ENCODE measurements around the gene ACAP2.
"Not testable (repeated sequence)": the region's sequence is repeated elsewhere in the genome, so short reads cannot be mapped to it uniquely, and the experiment has no call there.

ACAP2 gene

DNA sequence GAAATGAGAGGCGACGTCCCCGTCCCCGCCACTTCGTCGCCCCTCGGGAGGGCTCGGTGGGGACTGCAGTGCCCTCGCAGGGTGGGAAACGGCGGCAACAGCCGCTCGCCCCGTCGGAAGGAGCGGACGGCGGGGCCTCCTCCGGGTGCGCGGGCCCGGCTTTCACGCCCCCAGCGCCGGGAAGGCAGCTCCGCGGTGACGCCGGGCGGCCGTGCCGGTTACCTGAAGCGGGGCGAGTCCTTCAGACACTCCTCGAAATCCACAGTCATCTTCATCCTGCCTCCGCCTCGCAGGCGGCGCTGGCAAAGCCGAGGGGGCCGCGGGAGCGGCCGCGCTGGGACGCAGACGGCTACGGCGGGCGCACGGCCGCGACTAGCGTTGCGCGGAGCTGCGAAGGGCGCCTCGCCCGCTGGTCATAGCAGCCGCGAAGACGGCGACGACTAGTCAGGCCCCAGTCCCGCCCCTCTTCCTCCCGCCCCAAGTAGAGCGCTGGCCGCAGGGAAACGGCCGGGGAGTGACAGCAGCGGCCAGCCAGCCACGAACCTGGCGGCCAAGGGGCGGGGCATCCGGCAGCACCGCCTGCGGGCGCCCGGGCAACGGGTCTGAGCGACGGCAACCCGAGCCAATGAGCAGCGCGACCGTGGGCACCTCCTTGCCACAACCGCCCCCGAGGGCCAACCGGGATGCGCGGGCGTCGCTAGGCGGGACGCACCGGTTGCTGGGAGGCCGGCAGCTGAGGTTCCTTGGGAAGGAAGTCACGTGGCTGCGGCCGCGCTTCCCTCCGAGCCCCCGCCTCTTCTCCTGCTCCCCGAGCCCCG, at the start of gene ACAP2:
Gene ACAP2 (minus strand): TSS at position 448 of the 818 bp plus-strand sequence. CDS start 173 bp downstream, at position 275.
- peak; percentile 74 for FAIRE-seq
- DNase-seq (ENCODE audit: low spot score) = peak; percentile 98

GRCh38 chr3:195475614-195476013, 32.8 kb upstream of the ACAP2 start:
- FAIRE-seq (no peak), DNase-seq (ENCODE audit: low spot score) (no peak)

DNA sequence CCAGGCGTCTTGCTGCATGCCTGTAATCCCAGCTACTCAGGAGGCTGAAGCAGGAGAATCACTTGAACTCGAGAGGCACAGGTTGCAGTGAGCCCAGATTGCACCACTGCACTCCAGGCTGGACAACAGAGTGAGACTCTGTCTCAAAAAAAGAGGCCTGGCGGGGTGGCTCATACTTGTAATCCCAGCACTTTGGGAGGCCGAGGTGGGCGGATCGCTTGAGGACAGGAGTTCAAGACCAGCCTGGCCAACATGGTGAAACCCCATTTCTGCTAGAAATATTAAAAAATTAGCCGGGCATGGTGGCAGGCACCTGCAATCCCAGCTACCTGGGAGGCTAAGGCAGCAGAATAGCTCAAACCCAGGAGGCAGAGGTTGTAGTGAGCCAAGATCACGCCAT, 32.3 kb upstream of the ACAP2 start:
- not testable (repeated sequence) for FAIRE-seq

DNA sequence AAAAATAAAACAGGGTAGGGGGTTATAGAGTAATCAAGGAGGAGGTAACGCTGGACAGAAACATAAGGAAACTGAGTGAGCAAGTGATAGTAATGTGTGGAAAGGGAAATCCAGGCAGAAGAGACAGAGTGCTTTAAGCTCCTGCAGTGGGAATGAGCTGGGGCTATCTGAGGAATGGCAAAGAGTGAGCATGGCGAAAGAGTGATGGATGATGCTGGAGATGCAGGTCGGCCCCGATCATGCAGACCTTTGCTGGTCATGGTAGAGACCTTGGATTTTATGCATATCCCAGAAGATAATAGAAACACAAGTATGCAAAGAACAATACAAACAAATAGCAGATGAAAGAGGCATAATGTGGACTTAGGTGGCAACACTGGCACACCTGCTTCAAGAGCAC, 26.0 kb upstream of the ACAP2 start:
- FAIRE-seq (no peak), DNase-seq (ENCODE audit: low spot score) (no peak)

More for the DNA sequence above, 32.3 kb upstream of the ACAP2 start:
- not testable (repeated sequence) for DNase-seq (ENCODE audit: low spot score)

- no peak for DNase-seq (ENCODE audit: low spot score)
- no peak for FAIRE-seq
These were observed 25.6 kb upstream of the ACAP2 start for GRCh38 chr3:195468391-195468776.

GRCh38 chr3:195467641-195468390, 25.0 kb upstream of the ACAP2 start:
- FAIRE-seq (no peak), DNase-seq (ENCODE audit: low spot score) (peak; percentile 47)

- no peak for DNase-seq (ENCODE audit: low spot score)
- no peak for FAIRE-seq
These were observed 23.4 kb upstream of the ACAP2 start for GRCh38 chr3:195466251-195466650.

- not testable (repeated sequence) for FAIRE-seq; DNase-seq (ENCODE audit: low spot score)
These were observed 20.1 kb upstream of the ACAP2 start for GRCh38 chr3:195462922-195463321.

GRCh38 chr3:195462308-195462610, 19.4 kb upstream of the ACAP2 start:
- DNase-seq (ENCODE audit: low spot score) = no peak
- no peak for FAIRE-seq

DNA sequence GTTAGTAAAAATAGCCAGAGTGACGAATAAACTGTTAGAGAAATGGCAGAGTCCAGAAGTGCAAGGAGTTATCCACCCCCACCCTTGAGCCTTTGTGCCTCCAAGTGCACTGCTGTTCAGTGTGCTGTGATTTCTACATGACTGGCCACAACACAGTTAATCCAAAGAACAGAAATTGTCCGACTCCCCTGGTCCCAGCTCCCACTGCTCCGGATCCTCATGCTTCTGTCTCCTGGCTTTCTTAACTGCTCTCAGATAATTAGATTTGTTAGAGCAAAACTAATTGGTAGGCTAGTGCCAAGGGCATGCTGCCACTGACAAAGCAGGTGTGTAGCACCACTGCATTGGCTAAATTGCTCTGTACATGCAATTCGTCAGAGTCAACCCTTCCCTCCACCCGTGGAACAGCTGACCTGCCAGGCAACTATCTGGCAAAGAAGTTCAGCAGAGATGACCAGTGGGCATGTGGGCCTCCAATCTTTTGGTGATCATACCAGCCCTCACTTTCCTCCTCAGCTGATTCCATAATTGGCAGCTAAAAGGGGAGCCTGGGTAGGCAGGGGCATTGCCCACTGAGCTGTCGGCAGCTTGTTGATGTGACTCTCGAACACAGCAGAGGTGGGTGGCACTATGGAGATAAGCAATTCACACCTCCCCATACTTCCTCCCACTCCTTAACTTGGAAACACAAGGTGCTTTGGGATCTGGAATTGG, 18.9 kb upstream of the ACAP2 start:
- FAIRE-seq (no peak), DNase-seq (ENCODE audit: low spot score) (no peak)

GRCh38 chr3:195460091-195460713, 17.4 kb upstream of the ACAP2 start:
- DNase-seq (ENCODE audit: low spot score) = no peak
- no peak for FAIRE-seq

DNA sequence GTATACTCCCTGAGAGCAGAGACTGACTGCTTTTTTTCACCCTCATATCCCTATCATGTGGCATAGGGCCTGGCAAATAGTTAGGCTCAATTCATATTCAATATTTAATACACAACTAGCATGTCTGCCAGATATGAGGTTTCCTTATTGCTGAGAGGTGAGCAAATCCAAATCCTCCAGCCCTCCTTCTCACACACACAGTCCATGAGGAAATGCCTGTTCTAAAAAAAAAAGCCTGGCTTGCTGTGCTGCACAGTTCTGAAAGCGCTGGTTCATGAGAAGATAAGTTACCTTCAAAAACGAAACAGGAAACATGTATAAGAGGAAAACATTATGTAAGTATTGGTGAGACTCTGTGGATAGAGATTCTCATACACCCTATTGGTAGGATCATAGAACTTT, 15.5 kb upstream of the ACAP2 start:
- DNase-seq (ENCODE audit: low spot score) (no peak), FAIRE-seq (no peak)

DNA sequence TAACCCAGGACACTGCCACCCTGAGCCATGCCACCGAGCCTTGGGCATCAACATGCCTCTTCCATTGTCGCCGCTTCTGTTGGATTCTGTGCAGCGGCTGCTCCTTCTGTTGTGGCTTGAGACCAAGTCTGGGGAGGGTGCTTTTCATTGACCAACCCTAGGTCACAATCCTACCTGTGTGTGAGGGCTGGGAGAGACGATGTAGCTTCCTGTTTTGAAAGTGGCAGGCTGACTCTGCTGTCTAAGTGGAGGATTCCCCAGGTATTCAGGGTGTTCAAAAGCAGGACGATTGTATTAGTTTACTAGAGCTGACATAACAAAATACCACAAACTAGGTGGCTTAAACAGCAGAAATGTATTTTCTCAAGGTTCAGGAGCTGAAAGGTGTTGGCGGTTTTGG, 13.0 kb upstream of the ACAP2 start:
- DNase-seq (ENCODE audit: low spot score) (no peak), FAIRE-seq (no peak)

DNA sequence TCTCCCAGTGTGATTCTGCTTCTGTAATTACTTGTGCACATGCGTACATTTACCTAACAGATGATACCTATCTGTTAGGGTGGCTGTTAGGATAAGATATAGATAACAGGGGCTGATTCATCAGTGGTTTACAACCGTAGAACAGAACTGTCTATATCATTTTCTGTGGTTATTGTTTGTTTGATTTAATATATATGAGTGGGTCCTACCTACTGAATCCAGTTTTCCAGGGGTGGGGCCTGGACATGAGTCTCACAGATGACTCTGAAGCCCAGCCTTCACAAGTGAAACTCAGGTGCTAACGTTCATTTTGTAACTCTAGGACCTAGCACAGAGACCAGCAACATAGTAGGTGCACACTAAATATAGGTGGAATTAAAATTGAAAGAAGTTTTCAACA, 10.4 kb upstream of the ACAP2 start:
- DNase-seq (ENCODE audit: low spot score) = no peak
- no peak for FAIRE-seq

DNA sequence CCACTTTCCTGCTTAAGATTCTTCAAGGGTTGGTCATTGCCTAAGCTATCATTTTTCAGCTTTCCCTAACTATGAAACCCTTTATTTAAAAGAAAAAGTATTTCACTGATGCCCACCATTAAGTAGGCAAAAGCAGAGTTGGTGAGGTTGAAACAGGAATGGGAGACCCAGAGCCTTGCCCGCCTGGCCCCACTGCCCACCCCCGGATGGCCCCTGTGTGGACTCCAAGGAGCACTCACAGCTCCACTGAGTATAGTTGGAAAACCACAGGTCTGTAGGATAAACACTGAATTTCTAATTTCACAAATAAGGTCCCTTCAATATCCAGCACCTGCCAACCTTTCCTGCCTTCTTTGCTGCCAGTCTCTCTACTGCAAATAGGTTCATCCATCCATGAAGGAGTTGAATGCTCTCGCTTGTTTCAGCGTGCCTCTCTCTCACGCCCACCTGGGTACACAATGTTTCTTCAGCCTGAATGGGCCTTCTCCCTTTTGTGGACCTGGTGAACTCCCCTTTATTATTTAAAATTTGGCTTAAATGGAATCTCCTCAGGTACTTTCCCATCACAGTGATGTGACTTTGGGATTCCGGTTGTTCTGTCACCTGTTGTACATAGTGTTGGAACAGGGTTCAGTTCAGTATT, 8.7 kb upstream of the ACAP2 start:
- FAIRE-seq = no peak
- DNase-seq (ENCODE audit: low spot score) = no peak

- no peak for DNase-seq (ENCODE audit: low spot score)
- no peak for FAIRE-seq
These were observed 8.0 kb upstream of the ACAP2 start for GRCh38 chr3:195450731-195451229.

GRCh38 chr3:195448205-195448875, 5.5 kb upstream of the ACAP2 start:
- no peak for FAIRE-seq

GRCh38 chr3:195447201-195447600, 4.4 kb upstream of the ACAP2 start:
- FAIRE-seq = no peak
- DNase-seq (ENCODE audit: low spot score) = no peak

More at GRCh38 chr3:195448205-195448875, 5.5 kb upstream of the ACAP2 start:
- no peak for DNase-seq (ENCODE audit: low spot score)

DNA sequence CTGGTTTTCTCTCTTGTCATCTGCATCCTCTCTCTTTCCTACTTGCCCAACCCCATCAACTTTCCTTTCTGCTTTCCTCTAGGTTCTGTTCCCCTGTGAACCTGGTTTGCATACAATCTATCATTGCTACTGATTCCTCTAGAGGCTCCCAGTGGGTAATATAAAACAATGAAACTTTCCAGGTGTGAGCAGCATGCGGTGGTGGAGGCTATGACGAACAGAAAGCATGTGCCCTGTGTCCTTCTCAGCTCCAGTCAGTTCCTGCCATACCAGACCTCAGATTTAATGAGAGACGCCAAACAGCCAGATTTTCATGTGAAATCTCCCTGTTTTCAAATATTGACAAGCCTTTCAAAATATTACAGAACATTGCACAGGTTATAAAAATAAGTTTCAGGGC, 3.5 kb upstream of the ACAP2 start:
- DNase-seq (ENCODE audit: low spot score) = no peak
- FAIRE-seq = no peak

- DNase-seq (ENCODE audit: low spot score) = no peak
- no peak for FAIRE-seq
These were observed 3.1 kb upstream of the ACAP2 start for GRCh38 chr3:195445885-195446284.
